Measurements from ENCODE around the gene RAPGEF1.

The RAPGEF1 gene

DNA sequence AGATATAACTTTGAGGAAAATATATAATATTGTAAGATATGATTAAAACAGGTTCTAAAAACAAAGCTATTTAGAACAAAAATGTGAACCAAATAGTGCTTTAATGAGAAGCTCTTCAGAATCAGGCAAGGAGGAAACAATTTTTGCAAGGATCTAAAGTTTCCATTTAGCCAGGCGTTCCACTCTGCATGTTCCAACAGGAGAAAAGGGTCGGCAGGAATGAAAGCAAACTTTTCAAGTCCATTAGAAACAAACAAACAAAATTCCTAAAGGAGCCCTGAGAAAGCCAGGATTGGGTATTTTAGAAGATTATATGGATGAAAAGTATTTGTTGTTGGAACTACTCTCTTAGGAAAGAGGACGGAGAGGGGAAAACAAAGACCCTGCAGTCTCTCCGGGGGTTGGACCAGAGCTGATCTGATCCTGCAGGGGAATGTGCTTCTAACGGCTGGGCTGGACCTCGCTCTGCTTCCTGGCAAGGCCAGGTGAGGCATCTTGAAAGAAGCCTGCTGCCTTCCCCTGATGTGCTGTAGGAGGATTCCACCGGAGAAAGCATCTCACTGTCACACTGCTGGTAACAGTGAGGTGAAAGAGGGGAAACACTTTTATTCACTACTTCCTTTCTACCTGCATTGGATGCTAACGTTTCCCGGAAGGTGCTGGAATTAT lies 100.0 kb downstream of the RAPGEF1 start:
- DNase-seq: peak; percentile 40

- no peak for DNase-seq
Measured at GRCh38 chr9:131636593-131636992, 103.3 kb downstream of the RAPGEF1 start.

GRCh38 chr9:131635892-131636291 lies 104.0 kb downstream of the RAPGEF1 start:
- DNase-seq: no peak

DNA sequence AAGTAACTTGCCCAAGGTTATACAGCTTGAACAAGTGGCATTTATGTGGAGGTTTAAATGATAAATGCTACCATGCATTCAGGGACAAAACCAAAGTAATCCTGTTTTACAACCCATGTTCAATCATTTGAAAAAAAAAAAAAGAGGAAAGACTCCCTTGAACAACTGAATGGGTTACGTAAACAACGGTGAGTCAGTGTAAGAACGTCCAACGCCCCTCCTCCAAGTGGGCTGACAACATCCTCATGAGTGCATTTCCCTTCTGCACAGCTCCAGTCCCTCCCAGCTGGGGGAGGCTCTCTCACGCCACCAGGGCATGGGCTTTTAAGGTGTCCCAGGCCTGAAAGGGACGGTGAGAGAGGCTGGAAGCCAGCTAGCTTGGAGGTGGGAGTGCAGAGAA lies 104.6 kb downstream of the RAPGEF1 start:
- no peak for DNase-seq

DNA sequence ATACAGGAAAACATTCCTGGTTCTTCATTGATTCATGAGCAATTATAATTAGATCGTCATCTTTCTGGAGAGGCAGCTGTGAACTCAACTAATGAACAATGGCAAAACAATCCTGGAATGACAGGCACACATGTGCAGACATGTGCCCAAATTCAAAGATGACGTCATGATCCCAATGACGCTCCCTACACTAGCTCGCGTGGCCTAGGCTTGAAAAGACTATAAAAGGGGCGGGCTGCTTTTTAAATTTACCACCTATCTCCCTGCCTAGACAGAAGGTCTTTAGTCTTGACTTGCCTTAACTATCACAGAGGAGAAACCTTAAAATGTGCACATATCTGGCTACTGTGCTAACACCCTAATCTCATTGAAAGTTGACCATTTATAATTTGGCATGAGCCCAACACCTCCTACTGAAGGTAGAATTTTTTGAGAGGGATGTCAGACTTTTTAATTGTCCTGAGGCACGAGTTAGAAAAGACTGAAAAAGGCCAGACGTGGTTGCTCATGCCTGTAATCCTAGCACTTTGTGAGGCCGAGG lies 106.3 kb downstream of the RAPGEF1 start:
- no peak for DNase-seq

GRCh38 chr9:131631306-131631705 lies 108.6 kb downstream of the RAPGEF1 start:
- DNase-seq: no peak

DNA sequence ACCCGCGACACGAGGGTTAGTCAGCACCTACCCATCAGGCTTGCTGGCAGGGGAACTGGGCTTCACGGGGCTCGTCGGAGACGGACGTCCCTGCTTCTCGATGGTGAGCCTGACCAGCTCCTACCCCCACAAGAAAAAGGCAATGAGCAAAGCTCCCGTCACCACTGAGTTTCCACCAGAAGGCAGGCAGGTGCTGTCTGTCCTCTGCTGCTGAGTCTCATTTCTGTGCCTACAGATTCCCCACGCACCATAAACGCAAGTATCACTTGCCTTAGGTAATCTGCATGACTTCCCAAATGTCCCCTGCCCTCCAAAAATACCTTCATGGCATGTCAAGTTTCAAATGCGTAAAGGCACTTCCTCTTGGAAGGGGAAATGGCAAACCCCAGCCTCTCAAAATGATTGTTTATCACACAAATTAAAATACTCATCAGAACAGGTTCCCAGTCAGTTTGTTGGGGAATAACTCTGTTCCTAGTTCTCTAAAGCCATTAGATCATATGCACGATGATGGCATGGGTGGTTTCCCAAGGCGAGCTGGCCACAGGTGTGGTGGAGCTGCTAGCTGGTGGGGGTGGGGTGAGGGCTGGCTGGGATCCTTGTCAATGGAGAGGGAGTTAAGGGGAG lies 109.6 kb downstream of the RAPGEF1 start:
- DNase-seq: no peak

DNA sequence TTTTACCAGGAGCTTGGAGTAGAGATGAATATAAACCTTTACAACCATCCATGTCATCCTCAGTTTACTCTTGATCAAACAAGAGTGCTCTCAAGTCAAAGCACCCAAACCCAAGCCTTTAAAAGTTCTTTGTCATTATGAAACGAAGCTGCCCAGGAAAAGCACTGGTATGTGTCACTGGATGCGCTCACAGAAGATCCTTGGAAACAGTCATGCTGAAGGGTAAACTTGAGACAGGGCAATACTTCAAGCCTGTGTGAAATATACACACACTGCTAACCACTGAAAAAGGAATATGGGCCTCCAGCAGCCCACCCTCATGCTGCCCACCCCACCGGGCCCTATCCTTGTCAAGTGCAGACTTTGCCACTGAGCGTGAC lies 110.1 kb downstream of the RAPGEF1 start:
- no peak for DNase-seq

GRCh38 chr9:131629226-131629500 lies 110.7 kb downstream of the RAPGEF1 start:
- no peak for DNase-seq

GRCh38 chr9:131628459-131629225 lies 111.2 kb downstream of the RAPGEF1 start:
- no peak for DNase-seq

GRCh38 chr9:131627648-131628458 lies 112.0 kb downstream of the RAPGEF1 start:
- DNase-seq: no peak

DNA sequence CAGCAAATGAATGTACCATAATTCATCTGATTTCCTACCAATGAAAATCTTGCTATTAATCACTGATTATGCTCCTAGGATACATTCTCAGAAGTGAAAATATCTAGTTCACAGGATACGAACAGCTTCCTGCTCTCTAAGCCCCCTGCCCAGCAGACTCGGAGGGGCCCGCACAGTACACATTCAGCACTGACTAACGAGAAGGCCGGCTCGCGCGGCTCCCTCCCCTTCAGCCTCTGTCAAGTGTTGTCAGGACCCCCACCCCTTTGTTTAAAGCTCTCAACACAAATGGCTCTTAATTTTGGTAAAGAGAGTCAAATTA lies 112.6 kb downstream of the RAPGEF1 start:
- DNase-seq: no peak

GRCh38 chr9:131625790-131626670 lies 113.8 kb downstream of the RAPGEF1 start:
- no peak for DNase-seq

- DNase-seq: no peak
Measured at GRCh38 chr9:131625508-131625787, 114.4 kb downstream of the RAPGEF1 start.

DNA sequence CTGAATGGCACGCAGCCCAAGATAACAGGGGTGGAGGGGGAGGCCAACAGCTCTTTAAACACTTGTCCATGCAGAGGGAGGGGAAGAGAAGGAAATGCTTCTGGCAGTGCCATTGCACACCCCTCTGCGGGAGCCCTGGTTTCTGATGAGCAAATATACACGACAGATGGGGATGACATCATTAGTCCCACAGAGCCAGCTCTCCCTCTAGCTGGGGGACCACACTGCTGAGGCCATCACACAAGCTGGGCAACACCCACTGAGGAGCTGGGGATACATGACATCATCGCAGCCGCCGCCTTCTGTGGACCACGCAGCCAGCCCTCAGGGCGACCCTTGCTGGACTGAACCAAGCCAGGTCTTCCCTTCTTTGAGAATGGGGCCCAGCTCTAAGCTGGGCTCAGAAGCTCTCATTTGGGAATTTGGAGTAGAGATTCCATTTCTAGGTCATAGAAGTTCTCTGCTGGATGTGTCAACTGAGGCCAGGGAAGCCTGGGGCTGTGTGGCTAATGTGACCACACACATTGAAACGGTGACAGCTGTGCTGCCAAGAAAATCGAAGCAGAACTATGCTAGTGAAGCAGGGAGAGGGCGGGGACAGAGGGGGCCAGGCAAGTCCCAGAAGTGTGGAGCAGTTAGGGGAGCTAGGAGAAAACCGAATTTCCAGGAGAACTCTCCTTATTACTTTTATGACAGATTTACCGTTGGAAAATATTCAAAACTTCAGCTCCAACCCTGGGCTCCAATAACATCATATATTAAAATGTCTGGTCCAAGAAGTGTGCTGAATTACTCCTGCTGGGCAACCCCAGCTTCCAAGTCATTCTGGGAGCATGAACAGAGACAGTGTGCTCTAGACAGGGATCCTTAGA lies 115.0 kb downstream of the RAPGEF1 start:
- peak; percentile 73 for DNase-seq

- DNase-seq: no peak
Measured at GRCh38 chr9:131623655-131624330, 116.1 kb downstream of the RAPGEF1 start.

- DNase-seq: no peak
Measured at GRCh38 chr9:131622523-131622922, 117.4 kb downstream of the RAPGEF1 start.

DNA sequence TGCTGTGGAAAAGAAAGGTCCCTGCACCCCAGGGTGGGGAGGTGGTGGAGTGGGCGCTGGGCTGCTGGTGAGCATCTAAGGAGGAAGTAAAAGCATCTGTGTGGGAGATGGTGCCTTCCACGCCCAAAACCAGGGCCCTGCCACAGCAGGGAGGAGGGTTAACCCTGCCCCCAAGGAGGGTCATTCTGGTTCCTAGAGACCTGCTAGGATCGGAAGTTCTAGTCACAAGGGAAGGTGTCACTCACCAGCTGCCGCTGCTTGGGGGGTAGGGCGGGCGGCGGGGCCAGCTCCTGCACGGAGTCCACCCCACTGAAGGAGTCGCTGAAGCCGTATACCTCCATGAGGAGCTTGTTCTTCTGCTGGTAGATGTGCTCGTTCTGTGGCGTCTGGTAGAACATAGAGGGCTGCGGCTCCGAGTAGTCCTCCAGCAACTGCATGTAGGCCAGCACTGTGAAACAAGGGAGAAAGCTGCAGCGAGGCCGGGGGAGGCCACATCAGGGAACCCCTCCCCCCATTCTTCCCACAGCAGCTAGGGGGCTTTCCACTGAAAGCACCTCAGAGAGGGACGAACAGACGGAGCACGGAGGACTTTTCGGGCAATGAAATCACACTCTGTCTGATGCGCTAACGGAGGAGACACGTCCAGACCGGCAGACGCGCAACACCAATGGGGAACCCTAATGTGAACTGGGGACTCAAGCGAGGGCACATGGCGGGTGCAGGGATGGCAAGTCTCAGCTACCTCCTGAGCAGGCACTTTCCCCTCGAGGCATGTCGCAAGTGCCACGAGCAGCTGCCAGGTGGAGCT lies 118.1 kb downstream of the RAPGEF1 start:
- DNase-seq: no peak

DNA sequence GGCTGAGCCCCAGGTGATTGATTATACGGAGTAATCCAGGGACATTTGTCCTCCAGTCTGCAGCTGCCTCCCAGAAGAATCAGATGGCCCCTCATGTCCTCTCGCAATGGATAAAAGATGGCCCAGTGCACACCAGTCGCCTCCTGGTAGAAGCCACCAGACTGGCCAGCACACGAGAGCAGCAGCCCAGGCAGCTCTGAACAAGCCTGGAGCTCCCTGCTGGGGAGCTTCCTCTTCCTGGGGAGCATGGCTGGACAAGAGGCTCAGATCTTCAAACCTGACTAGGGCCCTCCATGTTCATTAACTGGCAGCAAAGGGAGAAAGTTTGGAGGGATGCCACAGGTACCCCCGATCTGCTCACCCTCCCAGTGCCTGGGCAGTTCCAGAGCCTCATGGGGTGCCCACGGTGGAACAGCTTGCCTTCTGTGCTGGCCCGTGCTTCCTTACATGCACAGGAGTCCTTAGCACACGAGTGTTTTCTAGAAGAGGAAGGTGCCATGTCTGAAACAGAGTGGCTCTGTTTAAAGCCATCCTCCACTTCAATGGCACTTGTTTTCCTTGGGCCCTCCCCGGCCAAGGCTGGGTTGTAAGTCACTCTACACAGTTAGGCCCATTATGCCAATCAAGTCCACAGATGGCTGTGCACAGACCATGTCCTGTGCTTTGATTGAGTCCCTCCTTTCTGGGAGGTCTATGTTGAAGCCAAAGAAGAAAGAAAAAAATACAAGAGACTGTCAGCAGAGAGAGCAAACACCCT lies 118.9 kb downstream of the RAPGEF1 start:
- DNase-seq: no peak
